OCI-LY1 (cell line): ENCODE measurements around the gene RHOU.

Source experiments
- H2AFZ ChIP-seq: fragments of 200-600 bp; sonication (generic), shearing (Covaris generic); 2 replicates; pipeline ENCODE4 v1.6.0; 2014; ENCODE audit warnings: antibody characterized with exemption, mild to moderate bottlenecking, low read length
- H3F3A ChIP-seq: fragments of 200-600 bp; sonication (generic), shearing (Covaris generic); 2 replicates; pipeline ENCODE4 v1.6.0; 2014; ENCODE audit warnings: mild to moderate bottlenecking, antibody characterized with exemption, low read length, moderate library complexity; ENCODE audit not compliant: insufficient read depth
- H3K27ac ChIP-seq: fragments of 200-600 bp; sonication (generic); 2 replicates; pipeline ENCODE4 v1.5.1; 2014; ENCODE audit warnings: low read length, mixed run types, mild to moderate bottlenecking, low read depth; ENCODE audit not compliant: poor library complexity, severe bottlenecking
- H3K27me3 ChIP-seq: fragments of 200-600 bp; sonication (generic); 2 replicates; pipeline ENCODE4 v1.6.0; 2014; ENCODE audit warnings: antibody characterized with exemption, mild to moderate bottlenecking, low read length, moderate library complexity; ENCODE audit not compliant: insufficient read depth
- H3K36me3 ChIP-seq: fragments of 200-600 bp; sonication (generic); 2 replicates; pipeline ENCODE4 v1.6.1; 2014; ENCODE audit warnings: mild to moderate bottlenecking, antibody characterized with exemption, low read length, moderate library complexity, mixed read lengths; ENCODE audit not compliant: insufficient read depth
- H3K4me1 ChIP-seq: fragments of 200-600 bp; sonication (generic); 2 replicates; pipeline ENCODE4 v1.5.1; 2014; ENCODE audit warnings: mild to moderate bottlenecking, low read length, moderate library complexity; ENCODE audit not compliant: insufficient read depth, severe bottlenecking
- H3K4me2 ChIP-seq: fragments of 200-600 bp; sonication (generic), shearing (Covaris generic); 2 replicates; pipeline ENCODE4 v1.6.1; 2014; ENCODE audit warnings: low read length
- H3K4me3 ChIP-seq: fragments of 200-600 bp; sonication (generic); 2 replicates; pipeline ENCODE4 v1.5.1; 2014; ENCODE audit warnings: low read length, low read depth, mild to moderate bottlenecking, mixed read lengths; ENCODE audit not compliant: poor library complexity, severe bottlenecking
- H3K79me2 ChIP-seq: fragments of 200-600 bp; shearing (Covaris generic); 2 replicates; pipeline ENCODE4 v1.6.1; 2016; ENCODE audit warnings: mixed run types, low read length, mixed read lengths; ENCODE audit not compliant: insufficient read depth
- H3K9ac ChIP-seq: fragments of 200-600 bp; sonication (generic), shearing (Covaris generic); 2 replicates; pipeline ENCODE4 v1.6.1; 2014; ENCODE audit warnings: mild to moderate bottlenecking, low read length, mixed read lengths
- H3K9me2 ChIP-seq: fragments of 200-600 bp; sonication (generic), shearing (Covaris generic); 2 replicates; pipeline ENCODE4 v1.6.1; 2014; ENCODE audit warnings: low read depth, mild to moderate bottlenecking, low read length, mixed read lengths
- H3K9me3 ChIP-seq: fragments of 200-600 bp; shearing (Covaris generic); 2 replicates; pipeline ENCODE4 v1.6.1; 2014; ENCODE audit warnings: low read length, mixed read lengths
- H4K20me1 ChIP-seq: fragments of 200-600 bp; sonication (generic), shearing (Covaris generic); 2 replicates; pipeline ENCODE4 v1.6.0; 2016; ENCODE audit warnings: mild to moderate bottlenecking, low read length; ENCODE audit not compliant: insufficient read depth
- CTCF ChIP-seq: fragments of 200-600 bp; sonication (generic), shearing (Covaris generic); IDR thresholded peaks from 2 replicates; pipeline ENCODE4 v1.5.1; 2017; ENCODE audit warnings: mild to moderate bottlenecking, antibody characterized with exemption, low read length, moderate library complexity, mixed read lengths
- EZH2 ChIP-seq: fragments of 200-600 bp; sonication (generic), shearing (Covaris generic); IDR thresholded peaks from 2 replicates; pipeline ENCODE4 v1.8.0; 2017; ENCODE audit warnings: borderline replicate concordance, mixed run types, mild to moderate bottlenecking, antibody characterized with exemption, low read length, moderate library complexity, mixed read lengths

Gene RHOU

GRCh38 chr1:228776449-228776848 lies 41.2 kb downstream of the RHOU start:
- Histone ChIP-seq H3K4me2 (no peak overlapping the region), H3K9me3 (no peaks in the 10 kb centered on the region), H3K4me1 (no peaks in the 10 kb centered on the region), H3K9ac (no peak overlapping the region), H3K79me2 (no peaks in the 10 kb centered on the region), H3K27me3 (no peaks in the 10 kb centered on the region), H2AFZ (no peak overlapping the region), H3F3A (no peaks in the 10 kb centered on the region), H3K36me3 (no peaks in the 10 kb centered on the region), H3K9me2 (no peaks in the 10 kb centered on the region), H3K4me3 (no peak overlapping the region), H3K27ac (no peak overlapping the region), H4K20me1 (no peaks in the 10 kb centered on the region)
- TF ChIP-seq CTCF (no peak), EZH2 (no peak)

- Histone ChIP-seq H2AFZ (no peak overlapping the region), H3K4me2 (no peak overlapping the region), H3F3A (no peaks in the 10 kb centered on the region), H3K27ac (no peak overlapping the region), H3K9me2 (no peaks in the 10 kb centered on the region), H3K27me3 (no peaks in the 10 kb centered on the region), H4K20me1 (no peaks in the 10 kb centered on the region), H3K79me2 (no peaks in the 10 kb centered on the region), H3K9me3 (no peaks in the 10 kb centered on the region), H3K4me1 (no peaks in the 10 kb centered on the region), H3K4me3 (no peak overlapping the region), H3K9ac (no peak overlapping the region), H3K36me3 (no peaks in the 10 kb centered on the region)
- TF ChIP-seq CTCF (no peak), EZH2 (no peak)
Measured at GRCh38 chr1:228777236-228777635, 42.0 kb downstream of the RHOU start.

- H3K36me3 ChIP-seq, result no peaks in the 10 kb centered on the region
- no peak overlapping the region for H3K4me2 ChIP-seq
- H3K4me3 ChIP-seq, result no peak overlapping the region
- H3K9me3 ChIP-seq, result no peaks in the 10 kb centered on the region
- no peaks in the 10 kb centered on the region for H3K27me3 ChIP-seq
- H2AFZ ChIP-seq, result no peak overlapping the region
- H3K27ac ChIP-seq, result no peak overlapping the region
- no peaks in the 10 kb centered on the region for H3K79me2 ChIP-seq
- H3F3A ChIP-seq, result no peaks in the 10 kb centered on the region
- no peaks in the 10 kb centered on the region for H4K20me1 ChIP-seq
- H3K4me1 ChIP-seq, result no peaks in the 10 kb centered on the region
- TF ChIP-seq EZH2, result no peak
- no peaks in the 10 kb centered on the region for H3K9me2 ChIP-seq
- no peak overlapping the region for H3K9ac ChIP-seq
Measured at GRCh38 chr1:228778026-228778425, 42.7 kb downstream of the RHOU start.

GRCh38 chr1:228778466-228778865 lies 43.2 kb downstream of the RHOU start:
- H3K79me2 ChIP-seq, result no peaks in the 10 kb centered on the region
- no peaks in the 10 kb centered on the region for H3F3A ChIP-seq
- H2AFZ ChIP-seq, result no peak overlapping the region
- H3K4me1 ChIP-seq, result no peaks in the 10 kb centered on the region
- no peaks in the 10 kb centered on the region for H3K9me3 ChIP-seq
- H3K36me3 ChIP-seq, result no peaks in the 10 kb centered on the region
- TF ChIP-seq EZH2 (no peak), CTCF (no peak)
- H3K4me2 ChIP-seq, result no peak overlapping the region
- no peak overlapping the region for H3K27ac ChIP-seq
- no peak overlapping the region for H3K9ac ChIP-seq
- no peak overlapping the region for H3K4me3 ChIP-seq
- H3K9me2 ChIP-seq, result no peaks in the 10 kb centered on the region
- H3K27me3 ChIP-seq, result no peaks in the 10 kb centered on the region
- H4K20me1 ChIP-seq, result no peaks in the 10 kb centered on the region
